ENCODE measurements around the gene CENPN. TPM values are rescaled to one million over a fixed set of nuclear protein-coding genes. Genes with fewer than 3 reads are reported as not detected.

The CENPN gene, protein sequence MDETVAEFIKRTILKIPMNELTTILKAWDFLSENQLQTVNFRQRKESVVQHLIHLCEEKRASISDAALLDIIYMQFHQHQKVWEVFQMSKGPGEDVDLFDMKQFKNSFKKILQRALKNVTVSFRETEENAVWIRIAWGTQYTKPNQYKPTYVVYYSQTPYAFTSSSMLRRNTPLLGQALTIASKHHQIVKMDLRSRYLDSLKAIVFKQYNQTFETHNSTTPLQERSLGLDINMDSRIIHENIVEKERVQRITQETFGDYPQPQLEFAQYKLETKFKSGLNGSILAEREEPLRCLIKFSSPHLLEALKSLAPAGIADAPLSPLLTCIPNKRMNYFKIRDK
- total RNA-seq: 10 to 100 TPM; 13.7 to 15.2 TPM
- long read RNA-seq, transcript CENPN-202 (11 exons, 2,481 nt): major isoform, 9 of 14 reads
- long read RNA-seq, partial matches to known transcripts: 0 of 14 reads
- long read RNA-seq, other reads (novel, unspliced or antisense): 2 of 14 reads

- DNase-seq (peak; percentile 99), ATAC-seq (peak; percentile 95 to 97)
- intact Hi-C loops (cut with DNase I): no loop called here
These were observed at the start of gene CENPN, which contains the start of gene CMC2 for GRCh38 chr16:81006813-81007695. TSS of gene CENPN (plus strand) at chr16:81007214. CDS start at chr16:81011940, 4,726 bp downstream. TSS of gene CMC2 (minus strand) at chr16:81006885. CDS start at chr16:80997394, 9,491 bp downstream.

- intact Hi-C loops (cut with DNase I): no loop called here
- ATAC-seq (no peak), DNase-seq (no peak)
These were observed 48.7 kb upstream of the CENPN start for GRCh38 chr16:80958284-80958683.

DNA sequence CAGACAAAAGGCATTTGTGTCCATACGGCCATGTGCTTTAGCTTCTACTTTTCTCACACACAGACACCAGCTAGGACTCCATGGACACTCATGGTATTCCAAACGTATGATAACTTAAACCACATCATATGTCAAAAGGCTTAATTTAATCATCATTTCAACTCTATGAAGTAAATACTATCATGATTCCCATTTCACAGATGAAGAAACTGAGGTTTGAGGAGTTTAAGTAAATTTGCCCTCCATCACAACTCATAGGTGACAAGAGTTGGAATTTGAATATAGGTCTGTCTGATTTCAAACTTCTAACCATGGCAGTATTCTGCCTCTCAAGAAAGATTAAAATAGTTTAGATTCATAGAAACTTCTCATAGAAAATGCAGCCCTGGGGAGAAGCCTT lies 44.1 kb upstream of the CENPN start:
- ATAC-seq (no peak), DNase-seq (no peak)
- intact Hi-C loops (cut with DNase I): no loop called here

- intact Hi-C loops (cut with DNase I): no loop called here
- DNase-seq (no peak), ATAC-seq (no peak)
These were observed 42.7 kb upstream of the CENPN start for GRCh38 chr16:80964351-80964750.

DNA sequence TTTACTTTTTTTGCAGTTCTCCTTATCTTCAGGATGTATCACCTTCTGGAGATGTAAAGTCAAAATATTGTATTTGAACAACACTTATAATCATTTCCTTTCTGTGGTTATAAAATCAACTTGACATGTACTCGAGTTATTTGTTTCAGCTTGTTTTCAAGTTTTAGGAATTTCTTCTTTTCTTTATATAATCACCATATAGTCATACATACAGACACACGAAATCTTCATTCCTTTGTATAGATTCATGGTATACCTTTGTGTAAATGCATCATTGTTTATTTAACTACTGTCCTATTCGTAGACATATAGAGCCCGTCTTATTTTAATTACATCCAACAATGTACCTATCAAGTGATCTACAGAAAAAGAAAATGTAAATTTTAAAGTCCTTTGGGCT lies 40.4 kb upstream of the CENPN start:
- intact Hi-C loops (cut with DNase I): no loop called here

DNA sequence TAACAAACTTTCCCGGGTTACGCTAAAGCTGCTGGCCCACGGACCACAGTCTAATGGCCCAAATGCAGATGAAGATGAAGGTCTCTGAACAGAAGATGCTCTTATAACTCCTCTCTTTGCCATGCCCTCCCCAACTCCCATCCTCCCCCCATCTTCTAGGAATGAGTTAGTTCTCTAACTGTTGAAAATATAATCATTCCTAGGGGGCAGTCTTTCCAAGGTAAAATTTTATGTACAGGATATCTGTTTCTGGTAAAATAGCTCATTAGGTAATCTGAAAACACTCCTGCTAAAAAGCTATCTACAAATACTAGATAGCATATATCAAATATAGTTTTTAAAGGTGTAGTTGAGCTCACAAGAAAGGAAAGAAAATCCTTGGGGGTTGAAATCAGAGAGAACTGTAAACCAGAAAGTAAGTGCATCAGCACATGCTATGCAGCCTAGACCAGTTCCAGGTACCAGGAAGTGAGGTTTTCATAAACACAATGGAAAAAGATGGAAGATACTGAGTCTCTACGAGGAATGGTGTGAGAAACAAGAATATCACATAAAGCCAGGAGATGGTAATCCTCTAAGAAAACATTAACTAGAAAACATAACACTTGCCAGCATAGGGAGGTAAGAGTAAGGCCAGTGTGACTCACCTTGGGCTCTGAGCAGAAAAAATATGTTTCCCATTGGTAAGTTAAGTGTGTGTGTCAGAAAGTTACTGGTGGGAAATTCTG lies 38.5 kb upstream of the CENPN start:
- no peak for DNase-seq
- intact Hi-C loops (cut with DNase I): no loop called here
- ATAC-seq: peak in 1 of 2 donors; percentile 25

More for the DNA sequence above, 40.4 kb upstream of the CENPN start:
- ATAC-seq: no peak
- no peak for DNase-seq

GRCh38 chr16:80969114-80969484 lies 37.9 kb upstream of the CENPN start:
- intact Hi-C loops (cut with DNase I): no loop called here
- DNase-seq (no peak), ATAC-seq (no peak)

DNA sequence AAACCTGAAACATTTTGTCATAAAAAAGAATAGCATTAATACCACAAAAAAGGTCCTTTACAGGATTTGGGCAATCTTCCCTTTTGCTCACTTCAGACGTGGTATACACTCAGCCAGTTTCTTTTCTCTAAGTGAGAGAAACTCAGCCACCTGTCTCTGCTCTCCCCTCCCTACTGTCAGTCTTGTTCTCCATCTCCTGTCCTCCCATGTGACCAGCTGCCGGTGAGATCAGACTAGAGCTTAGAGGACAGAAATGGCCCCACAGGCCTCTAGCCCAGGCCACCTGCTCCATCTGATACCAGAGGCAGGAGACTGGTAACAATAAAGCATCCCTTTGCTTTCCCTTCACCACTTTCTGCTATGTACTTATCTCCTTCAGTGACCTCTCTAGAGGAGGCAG lies 35.2 kb upstream of the CENPN start:
- intact Hi-C loops (cut with DNase I): no loop called here

GRCh38 chr16:80972611-80973010 lies 34.4 kb upstream of the CENPN start:
- intact Hi-C loops (cut with DNase I): no loop called here
- DNase-seq: no peak
- no peak for ATAC-seq

More for the DNA sequence above, 35.2 kb upstream of the CENPN start:
- DNase-seq: no peak
- ATAC-seq: no peak

DNA sequence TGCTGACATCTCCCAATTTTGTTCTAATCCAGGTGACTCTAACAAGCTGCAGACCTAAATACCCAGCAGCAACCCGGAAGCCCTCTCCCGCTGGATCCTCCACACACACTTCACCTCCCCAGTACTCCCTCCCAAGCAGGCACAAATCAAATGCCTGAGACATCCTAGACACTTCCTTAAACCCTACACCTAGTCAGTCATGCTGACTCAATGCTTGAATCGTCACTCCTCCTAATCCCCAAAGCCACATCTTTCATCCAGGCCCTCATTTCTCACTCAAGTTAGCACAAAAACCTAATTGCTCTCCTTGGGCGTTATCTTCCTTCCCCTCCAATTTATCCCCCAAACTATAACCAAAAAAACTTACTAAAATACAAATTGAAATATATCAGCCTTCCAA lies 33.0 kb upstream of the CENPN start:
- intact Hi-C loops (cut with DNase I): no loop called here
- DNase-seq: no peak
- ATAC-seq: no peak

- intact Hi-C loops (cut with DNase I): no loop called here
- DNase-seq: no peak
- peak; percentile 57 to 78 for ATAC-seq
These were observed 32.2 kb upstream of the CENPN start for GRCh38 chr16:80974649-80975376.

GRCh38 chr16:80976946-80977345 lies 30.1 kb upstream of the CENPN start:
- intact Hi-C loops (cut with DNase I): no loop called here
- no peak for DNase-seq

GRCh38 chr16:80981103-80981502 lies 25.9 kb upstream of the CENPN start:
- no peak for DNase-seq
- ATAC-seq: no peak
- intact Hi-C loops (cut with DNase I): no loop called here

More at GRCh38 chr16:80976946-80977345, 30.1 kb upstream of the CENPN start:
- ATAC-seq: no peak

DNA sequence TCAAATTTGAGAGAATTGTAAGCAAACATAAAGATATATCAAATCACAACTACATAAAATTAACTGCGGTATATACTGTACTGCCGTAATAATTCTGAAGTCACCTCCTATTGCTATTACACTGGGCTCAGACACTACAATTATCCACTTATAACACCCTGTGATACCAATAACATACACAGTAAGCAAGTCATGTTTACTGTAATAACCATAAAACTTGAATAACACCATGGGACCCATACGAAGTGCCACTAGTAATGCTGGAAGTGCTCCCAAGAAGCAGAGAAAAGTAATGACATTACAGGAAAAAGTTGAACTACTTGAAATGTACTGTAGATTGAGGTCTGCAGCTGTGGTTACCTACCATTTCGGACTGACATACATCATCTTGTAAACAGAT lies 24.4 kb upstream of the CENPN start:
- DNase-seq (no peak), ATAC-seq (no peak)
- intact Hi-C loops (cut with DNase I): no loop called here

- DNase-seq (no peak), ATAC-seq (no peak)
- intact Hi-C loops (cut with DNase I): no loop called here
These were observed 22.7 kb upstream of the CENPN start for GRCh38 chr16:80984124-80984892.

GRCh38 chr16:80985611-80986010 lies 21.4 kb upstream of the CENPN start:
- ATAC-seq (no peak), DNase-seq (no peak)
- intact Hi-C loops (cut with DNase I): no loop called here

- intact Hi-C loops (cut with DNase I): no loop called here
- peak in 1 of 2 donors; percentile 72 for ATAC-seq
- DNase-seq: no peak
These were observed 20.5 kb upstream of the CENPN start for GRCh38 chr16:80986557-80986956.

- no peak for ATAC-seq
- intact Hi-C loops (cut with DNase I): no loop called here
These were observed 18.3 kb upstream of the CENPN start for GRCh38 chr16:80988756-80989155.

More at GRCh38 chr16:80988756-80989155, 18.3 kb upstream of the CENPN start:
- no peak for DNase-seq
